Left renal pelvis (tissue), 4 donors: ENCODE data around the gene CDC25A. TPM values are rescaled to one million over a fixed set of nuclear protein-coding genes. Genes with fewer than 3 reads are reported as not detected.

Experiments used
- DNase-seq, 4 donors: peaks; one replicate each; pipeline ENCODE4 v3.0.0-alpha.2; 2013; ENCODE audit warnings: low read depth in 4 of 4, low spot score in 3 of 4
- polyA plus RNA-seq, 4 donors: library from polyadenylated mRNA; unstranded; fragments of 120-200 nt; gene quantifications; one replicate each; pipeline ENCODE4 v1.2.1, GENCODE V29; 2013; ENCODE audit not compliant: insufficient read length in 4 of 4

The CDC25A gene
- polyA plus RNA-seq, 4 donors = 8.4 to 11.5 (median 10.8) TPM

DNA sequence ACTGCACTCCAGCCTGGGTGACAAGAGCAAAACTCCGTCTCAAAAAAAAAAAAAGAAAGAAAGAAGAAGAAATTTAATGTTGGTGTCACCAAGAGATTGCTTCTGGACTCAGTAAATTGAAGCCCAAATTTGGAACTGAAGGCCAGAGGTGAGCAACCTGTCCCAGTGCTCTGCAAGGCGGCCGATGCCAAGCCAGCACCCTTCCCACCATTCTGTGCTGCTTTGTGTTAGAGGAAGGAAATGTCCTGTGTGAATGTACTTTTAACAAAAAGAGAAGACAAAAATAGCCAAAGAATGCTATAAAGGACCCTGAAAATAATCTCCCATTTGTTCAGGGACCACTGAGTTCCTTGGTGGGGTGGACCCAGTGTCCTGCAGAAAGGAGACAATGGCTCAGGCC lies 44.6 kb downstream of the CDC25A start:
- DNase-seq = no peak

DNA sequence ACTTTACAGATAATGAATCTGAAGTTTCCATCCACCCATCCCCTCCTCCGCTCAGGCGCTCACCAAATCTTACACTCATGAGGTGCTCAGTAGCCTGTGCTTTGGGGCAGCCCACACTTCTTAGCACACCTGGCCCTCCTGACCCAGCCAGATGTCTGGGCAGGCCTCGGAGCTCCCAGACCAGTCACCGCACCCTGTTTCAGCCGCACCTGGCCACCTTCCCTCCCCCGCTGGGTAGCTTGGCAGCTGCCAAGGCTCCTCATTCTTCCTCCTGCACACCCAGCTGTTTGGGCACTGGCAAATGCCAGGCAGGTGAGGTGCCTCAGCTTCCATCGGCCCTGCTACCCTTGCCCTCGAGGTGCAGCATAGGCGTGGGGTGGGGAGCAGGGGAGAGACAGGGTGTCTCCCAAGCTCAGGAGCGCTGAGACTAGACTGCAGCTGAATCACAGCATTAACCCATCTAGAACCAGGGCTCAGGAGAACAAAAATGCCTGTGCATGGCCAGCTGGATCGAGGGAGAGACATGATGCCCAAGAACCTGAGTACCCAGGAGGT lies 45.8 kb downstream of the CDC25A start:
- DNase-seq = no peak

DNA sequence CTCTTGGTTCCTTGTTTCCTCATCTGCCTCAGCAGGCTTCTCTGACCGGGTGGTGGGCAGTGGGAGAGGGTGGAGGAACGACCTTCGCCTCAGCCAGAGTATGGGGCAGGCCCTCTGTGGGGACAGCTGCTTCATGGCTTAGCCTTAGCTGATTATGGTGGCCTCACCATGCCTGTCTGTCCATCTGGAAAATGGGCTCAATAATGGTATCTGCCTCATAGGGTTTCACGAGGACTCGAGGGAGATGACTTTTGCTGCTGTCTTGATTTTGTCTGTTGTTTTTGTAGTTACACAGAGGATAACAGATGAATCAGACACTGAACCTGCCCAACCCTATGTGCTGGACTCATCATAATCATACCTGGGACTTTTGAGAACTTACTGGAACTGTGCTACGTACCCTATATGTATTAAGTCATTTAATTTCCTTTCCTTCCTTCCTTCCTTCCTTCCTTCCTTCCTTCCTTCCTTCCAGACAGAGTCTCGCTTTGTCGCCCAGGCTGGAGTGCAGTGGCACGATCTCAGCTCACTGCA lies 46.5 kb downstream of the CDC25A start:
- no peak for DNase-seq

GRCh38 chr3:48140936-48141603 lies 47.1 kb downstream of the CDC25A start:
- DNase-seq = no peak

- no peak for DNase-seq
Measured at GRCh38 chr3:48140336-48140757, 47.9 kb downstream of the CDC25A start.

GRCh38 chr3:48137425-48137999 lies 50.7 kb downstream of the CDC25A start:
- no peak for DNase-seq

DNA sequence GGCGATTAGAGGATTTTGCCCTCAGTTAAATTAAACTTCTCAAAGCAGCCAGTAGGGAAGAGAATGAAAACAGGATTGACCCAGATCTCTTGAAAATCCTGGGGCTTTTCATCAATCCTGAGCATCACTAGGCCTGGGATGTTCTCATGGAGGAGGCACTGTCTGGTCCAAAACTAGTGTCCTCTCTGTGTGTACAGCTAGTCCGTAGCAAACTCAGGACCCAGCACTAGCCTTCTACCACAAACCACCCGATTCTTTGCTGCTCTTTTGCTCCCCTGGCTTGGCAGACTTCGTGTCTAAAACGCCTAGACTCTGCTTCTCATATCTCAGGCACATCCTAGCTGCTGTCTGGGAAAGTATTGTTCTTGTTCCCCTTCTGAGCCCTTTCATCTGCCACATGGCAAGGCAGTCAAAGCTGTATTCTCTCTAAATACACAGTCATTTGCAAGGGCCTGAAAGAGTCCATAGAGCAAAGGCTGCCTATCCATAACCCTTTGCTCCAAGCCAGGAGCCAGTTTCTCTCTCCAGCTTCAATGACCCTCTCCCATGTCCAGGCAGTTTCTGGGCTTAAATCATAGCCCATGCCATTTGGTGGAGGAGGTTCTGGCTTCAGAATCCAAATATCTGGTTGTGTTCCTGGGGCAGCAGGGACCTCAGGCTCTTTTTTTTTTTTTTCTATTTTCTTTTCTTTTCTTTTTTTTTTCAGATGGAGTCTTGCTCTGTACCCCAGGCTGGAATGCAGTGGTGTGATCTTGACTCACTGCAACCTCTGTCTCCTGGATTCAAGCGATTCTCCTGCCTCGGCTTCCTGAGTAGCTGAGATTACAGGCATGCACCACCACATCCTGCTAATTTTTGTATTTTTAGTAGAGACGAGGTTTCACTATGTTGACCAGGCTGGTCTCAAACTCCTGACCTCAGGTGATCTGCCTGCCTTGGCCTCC lies 52.4 kb downstream of the CDC25A start:
- no peak for DNase-seq

- peak; percentile 79 to 81 (median 80) for DNase-seq
Measured at GRCh38 chr3:48130321-48130904, 57.8 kb downstream of the CDC25A start.

GRCh38 chr3:48129921-48130320 lies 58.3 kb downstream of the CDC25A start:
- no peak for DNase-seq

DNA sequence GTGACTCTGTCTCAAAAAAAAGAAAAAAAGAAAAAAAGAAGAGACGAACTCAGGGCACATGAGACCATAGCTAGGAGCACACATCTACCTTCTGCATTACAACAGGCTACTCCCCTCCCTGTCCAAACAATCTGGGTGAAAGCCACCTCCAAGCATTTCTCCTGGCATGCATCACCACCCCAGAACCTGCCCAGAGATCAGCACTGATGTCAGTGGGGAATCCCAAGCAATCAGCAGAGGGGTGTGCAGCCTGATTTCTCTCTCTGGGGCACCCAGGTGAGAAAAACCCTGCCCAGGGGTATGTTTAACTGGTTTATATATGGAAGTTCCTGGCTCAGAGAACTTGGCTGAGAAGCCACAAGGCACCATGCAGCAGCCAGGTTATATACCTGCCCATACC lies 59.4 kb downstream of the CDC25A start:
- no peak for DNase-seq

- DNase-seq = no peak
Measured at GRCh38 chr3:48125886-48126622, 62.2 kb downstream of the CDC25A start.

GRCh38 chr3:48125013-48125705 lies 63.1 kb downstream of the CDC25A start:
- DNase-seq = no peak

GRCh38 chr3:48123346-48123745 lies 64.9 kb downstream of the CDC25A start:
- no peak for DNase-seq

- DNase-seq = no peak
Measured at GRCh38 chr3:48122504-48122903, 65.7 kb downstream of the CDC25A start.

DNA sequence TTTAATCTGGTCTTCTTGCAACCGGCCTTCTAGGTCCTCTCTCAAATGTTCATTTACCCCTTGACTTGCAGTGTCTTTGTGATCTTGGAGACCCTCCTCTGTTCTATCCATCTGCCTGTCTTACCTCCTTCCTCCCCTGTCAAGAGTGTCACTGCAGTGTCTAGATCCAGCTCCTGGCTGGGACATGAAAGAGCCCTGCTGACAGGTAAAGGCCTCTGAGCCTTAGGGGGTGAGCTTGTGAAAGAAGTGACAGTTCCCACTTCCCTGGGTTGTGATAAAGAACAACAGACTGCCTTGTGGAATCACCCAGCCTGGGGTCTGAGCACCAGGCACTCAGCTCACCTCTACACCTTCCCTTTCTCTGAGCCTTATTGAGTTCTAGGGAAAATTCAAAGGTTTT lies 68.0 kb downstream of the CDC25A start:
- no peak for DNase-seq

DNA sequence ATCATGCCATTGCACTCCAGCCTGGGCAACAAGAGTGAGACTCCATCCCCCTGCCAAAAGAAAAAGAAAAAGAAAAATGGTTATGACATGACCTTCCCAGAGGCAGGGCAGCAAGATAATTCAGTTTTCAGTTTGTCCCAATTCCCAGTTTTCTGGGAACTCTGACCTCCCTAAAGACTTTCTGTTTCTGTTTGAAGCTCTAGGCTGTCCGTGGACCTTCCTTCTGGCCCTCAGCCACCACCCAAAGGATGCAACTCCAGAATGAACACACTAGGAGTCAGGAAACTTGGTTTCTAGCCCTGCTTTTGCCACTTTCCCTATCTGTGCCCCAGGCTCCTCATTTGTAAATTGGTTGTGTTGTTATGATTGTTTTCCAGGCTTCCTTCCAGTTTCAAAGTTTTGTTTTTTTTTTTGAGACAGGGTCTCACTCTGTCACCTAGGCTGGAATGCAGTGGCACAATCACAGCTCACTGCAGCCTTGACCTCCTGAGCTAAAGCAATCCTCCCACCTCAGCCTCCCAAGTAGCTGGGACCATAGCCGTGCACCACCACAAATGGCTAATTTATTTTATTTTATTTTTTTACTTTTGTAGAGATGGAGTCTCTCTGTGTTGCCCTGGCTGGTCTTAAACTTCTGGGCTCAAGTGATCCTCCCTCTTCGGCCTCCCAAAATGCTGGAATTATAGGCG lies 68.6 kb downstream of the CDC25A start:
- peak in 1 of 4 donors; percentile 24 for DNase-seq

GRCh38 chr3:48118928-48119327 lies 69.3 kb downstream of the CDC25A start:
- DNase-seq = no peak

GRCh38 chr3:48118322-48118721 lies 69.9 kb downstream of the CDC25A start:
- DNase-seq = no peak

- no peak for DNase-seq
Measured at GRCh38 chr3:48112813-48113212, 75.4 kb downstream of the CDC25A start.
